Measurements from ENCODE around the gene STOM.
"Not testable (repeated sequence)": the region's sequence is repeated elsewhere in the genome, so short reads cannot be mapped to it uniquely, and the experiment has no call there.

Gene STOM

GRCh38 chr9:121369595-121370265, at the start of gene STOM:
Gene STOM, minus strand, starts transcription at chr9:121370250. Its CDS starts 63 bp downstream, at chr9:121370187.
- DNase-seq, result no peak

GRCh38 chr9:121411993-121412392, 41.9 kb upstream of the STOM start:
- DNase-seq, result no peak

- DNase-seq, result no peak
Observed at GRCh38 chr9:121405899-121406298, 35.8 kb upstream of the STOM start.

- no peak for DNase-seq
Observed at GRCh38 chr9:121404906-121405305, 34.9 kb upstream of the STOM start.

GRCh38 chr9:121399883-121400607, 30.0 kb upstream of the STOM start:
- DNase-seq, result peak; percentile 48 to 50

- no peak for DNase-seq
Observed at GRCh38 chr9:121399126-121399882, 29.3 kb upstream of the STOM start.

- no peak for DNase-seq
Observed at GRCh38 chr9:121398374-121398773, 28.3 kb upstream of the STOM start.

GRCh38 chr9:121397277-121397676, 27.2 kb upstream of the STOM start:
- DNase-seq, result not testable (repeated sequence)

- no peak for DNase-seq
Observed at GRCh38 chr9:121395558-121395957, 25.5 kb upstream of the STOM start.

GRCh38 chr9:121394292-121394691, 24.2 kb upstream of the STOM start:
- DNase-seq, result no peak

GRCh38 chr9:121393318-121393717, 23.3 kb upstream of the STOM start:
- DNase-seq, result no peak

- no peak for DNase-seq
Observed at GRCh38 chr9:121390372-121390771, 20.3 kb upstream of the STOM start.

GRCh38 chr9:121388140-121388905, 18.3 kb upstream of the STOM start:
- DNase-seq, result no peak

- DNase-seq, result no peak
Observed at GRCh38 chr9:121386442-121387175, 16.6 kb upstream of the STOM start.

GRCh38 chr9:121383715-121384114, 13.7 kb upstream of the STOM start:
- DNase-seq, result no peak

- no peak for DNase-seq
Observed at GRCh38 chr9:121380846-121381245, 10.8 kb upstream of the STOM start.

- DNase-seq, result no peak
Observed at GRCh38 chr9:121376214-121376830, 6.3 kb upstream of the STOM start.

- DNase-seq, result no peak
Observed at GRCh38 chr9:121373011-121373729, 3.1 kb upstream of the STOM start.

- DNase-seq, result no peak
Observed at GRCh38 chr9:121372239-121373010, 2.4 kb upstream of the STOM start.

GRCh38 chr9:121371495-121372061, 1.5 kb upstream of the STOM start:
- no peak for DNase-seq
